GM12873 (cell line): ENCODE measurements around the gene WDR35.

Source experiments
- TF ChIP-seq, protein P1 (sequence below): IDR thresholded peaks from 2 replicates; pipeline ENCODE4 v1.5.1; 2012; ENCODE audit warnings: low read depth, mild to moderate bottlenecking, moderate library complexity, low read length, control low read depth; ENCODE audit not compliant: insufficient read depth; ENCODE audit errors: missing control alignments

Gene WDR35

DNA sequence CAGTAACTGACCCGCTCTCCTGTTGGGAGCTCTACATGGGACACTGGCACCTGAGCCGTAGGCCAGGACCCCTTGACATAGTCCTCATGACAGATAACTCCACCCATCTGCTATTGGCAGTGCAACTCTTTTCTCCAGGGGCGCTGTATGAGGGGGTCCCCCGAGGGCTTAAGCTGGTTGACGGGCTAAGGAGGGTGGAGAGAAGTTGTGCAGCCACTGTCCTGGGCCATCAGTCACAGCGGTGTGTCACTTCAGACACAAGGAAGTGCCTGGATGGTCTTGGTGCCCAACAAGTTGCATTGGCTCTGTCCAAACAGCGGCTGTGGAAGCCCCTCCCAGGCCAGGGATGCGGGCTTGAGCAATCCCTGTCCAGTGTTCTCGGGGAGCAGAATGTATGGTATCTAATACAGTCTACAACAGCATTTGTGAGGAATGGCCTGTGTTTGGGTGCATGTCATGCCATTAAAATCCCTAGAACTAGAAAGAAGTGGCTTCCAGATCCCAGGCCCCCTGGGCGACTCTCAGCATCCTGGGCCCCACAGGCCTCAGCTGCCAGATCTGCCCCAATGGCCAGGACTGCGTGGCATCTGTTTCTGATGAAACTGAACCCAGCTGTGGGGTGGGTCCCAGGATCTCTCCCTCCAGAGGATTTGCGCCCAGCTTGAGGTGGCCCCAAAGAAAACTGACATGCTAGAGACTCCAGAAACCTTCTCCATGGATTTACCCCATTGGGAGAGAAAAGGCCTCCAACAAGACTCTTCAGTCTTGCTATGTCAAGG lies 111.4 kb downstream of the WDR35 start:
- TF ChIP-seq, protein P1, sequence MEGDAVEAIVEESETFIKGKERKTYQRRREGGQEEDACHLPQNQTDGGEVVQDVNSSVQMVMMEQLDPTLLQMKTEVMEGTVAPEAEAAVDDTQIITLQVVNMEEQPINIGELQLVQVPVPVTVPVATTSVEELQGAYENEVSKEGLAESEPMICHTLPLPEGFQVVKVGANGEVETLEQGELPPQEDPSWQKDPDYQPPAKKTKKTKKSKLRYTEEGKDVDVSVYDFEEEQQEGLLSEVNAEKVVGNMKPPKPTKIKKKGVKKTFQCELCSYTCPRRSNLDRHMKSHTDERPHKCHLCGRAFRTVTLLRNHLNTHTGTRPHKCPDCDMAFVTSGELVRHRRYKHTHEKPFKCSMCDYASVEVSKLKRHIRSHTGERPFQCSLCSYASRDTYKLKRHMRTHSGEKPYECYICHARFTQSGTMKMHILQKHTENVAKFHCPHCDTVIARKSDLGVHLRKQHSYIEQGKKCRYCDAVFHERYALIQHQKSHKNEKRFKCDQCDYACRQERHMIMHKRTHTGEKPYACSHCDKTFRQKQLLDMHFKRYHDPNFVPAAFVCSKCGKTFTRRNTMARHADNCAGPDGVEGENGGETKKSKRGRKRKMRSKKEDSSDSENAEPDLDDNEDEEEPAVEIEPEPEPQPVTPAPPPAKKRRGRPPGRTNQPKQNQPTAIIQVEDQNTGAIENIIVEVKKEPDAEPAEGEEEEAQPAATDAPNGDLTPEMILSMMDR: no peak

DNA sequence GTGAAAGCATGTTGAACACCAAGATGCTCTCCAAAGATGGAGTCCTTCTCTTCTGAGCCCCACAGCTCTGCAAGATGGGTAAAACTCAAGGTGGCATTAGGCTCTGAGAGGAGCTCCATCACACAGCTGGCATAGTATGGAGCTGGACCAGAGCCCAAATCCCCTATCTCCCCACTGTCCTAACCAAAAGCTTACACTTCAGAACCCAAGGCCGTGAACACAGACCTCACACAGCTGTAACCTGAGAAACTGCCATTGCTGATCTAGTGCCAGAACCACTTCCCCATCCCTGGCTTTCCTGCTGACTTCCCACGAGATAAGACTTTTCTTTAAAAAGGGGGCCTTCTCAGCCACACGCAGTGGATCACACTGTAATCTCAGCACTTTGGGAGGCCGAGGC lies 113.2 kb downstream of the WDR35 start:
- TF ChIP-seq, protein P1: no peak

DNA sequence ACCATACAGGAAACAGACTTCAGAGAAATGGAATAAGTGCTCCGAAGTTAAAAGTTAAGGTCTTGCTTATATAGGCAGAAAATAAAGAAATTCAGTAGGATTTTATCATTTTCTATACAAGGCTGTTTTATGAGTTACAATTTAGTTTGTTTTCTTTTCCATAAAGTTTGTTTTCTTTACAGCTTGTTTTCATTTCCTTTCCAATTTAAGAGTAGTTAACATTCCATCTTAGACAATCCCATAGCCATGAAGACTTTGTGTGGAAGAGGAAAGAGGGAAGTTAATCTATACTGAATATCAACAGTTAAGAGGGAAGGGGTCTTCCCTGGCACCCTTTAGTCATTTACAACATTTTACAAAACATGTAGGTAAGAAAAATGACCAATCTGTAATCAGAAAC lies 114.6 kb downstream of the WDR35 start:
- TF ChIP-seq, protein P1: no peak

DNA sequence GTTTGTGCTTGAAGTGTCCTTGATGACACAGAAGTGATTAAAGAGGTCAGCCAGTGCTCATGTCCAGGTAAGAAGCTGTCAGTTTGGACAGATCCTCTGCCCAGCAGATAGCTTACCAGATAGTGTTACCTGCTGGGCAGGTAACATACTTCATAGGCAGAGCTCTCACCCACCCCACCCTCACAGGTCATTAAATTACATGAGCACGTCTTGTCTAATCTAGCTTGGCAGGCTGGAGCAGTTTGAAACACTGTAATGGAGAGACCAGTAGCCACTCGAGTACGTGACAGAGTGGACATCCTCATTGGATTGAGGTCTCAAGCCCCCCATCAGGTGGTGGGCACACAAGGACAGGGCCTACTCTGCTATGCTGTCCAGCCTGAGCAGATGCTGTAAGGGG lies 115.2 kb downstream of the WDR35 start:
- TF ChIP-seq, protein P1: no peak

DNA sequence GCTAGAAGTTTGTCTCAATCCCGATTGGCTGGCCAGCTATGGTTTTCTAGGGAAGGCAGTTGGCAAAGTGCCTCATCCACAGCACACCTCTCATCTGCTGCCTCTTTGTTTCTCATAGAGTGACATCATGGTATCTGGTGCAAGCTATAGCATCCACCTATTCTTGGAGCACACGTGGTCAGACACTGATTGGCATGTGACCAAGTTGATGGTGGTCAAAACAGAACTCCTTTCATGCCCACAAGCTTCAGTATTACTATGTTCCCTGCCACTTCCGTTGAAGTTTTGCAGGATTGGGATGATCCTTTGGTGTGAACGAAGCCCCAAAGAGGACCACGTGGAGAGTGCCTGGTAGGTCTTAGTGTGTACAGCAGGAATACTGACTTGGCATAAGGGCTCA lies 116.9 kb downstream of the WDR35 start:
- TF ChIP-seq, protein P1: no peak

DNA sequence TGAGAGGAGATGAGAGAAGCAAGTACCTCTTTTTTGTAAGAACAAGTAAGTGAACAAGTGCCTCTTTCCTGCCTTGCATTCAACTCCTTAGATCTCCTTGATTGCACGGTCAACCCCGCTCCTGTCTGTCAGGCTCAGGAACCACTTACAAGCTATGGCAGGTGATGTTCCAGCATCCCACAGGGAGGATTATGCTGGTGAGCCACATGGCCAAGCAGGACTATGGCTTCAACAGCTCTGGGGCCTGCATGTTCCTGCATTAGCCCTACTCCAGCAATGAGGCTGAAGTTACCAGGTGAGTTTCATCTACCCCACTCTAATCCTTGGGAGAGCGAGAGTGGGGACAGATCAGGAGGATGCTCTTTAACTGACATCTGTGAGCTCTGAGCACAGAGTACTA lies 117.6 kb downstream of the WDR35 start:
- TF ChIP-seq, protein P1: no peak

DNA sequence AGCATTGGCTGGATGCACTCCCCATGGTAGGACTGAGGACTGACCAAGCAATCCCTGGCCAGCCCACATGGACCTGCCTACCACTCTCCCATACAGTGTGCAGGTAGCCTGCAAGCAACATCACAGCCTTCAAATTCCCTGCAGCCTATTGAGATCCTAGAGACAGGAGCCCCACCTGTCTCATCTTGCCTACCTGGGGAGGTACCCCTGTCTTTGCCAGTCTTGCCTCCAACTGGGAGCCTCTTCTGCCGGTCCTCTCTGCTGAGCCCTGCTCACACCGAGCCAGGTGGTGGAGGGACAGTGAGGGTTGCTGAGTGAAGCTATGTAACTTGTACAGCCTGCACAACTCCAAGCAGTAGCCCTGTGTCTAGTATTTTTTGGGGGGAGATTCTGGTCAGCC lies 118.1 kb downstream of the WDR35 start:
- TF ChIP-seq, protein P1: no peak
